ENCODE results near the gene ARFGAP1.

GRCh38 chr20:63309261-63310071 is 36.9 kb downstream of the ARFGAP1 start:
- TF ChIP-seq L3MBTL2 (conservative IDR thresholded peaks at IDR 0.05) (no peak), HDGF (IDR thresholded peaks at IDR 0.05; ENCODE audit: borderline replicate concordance) (no peak), NFRKB (IDR thresholded peaks at IDR 0.05) (no peak), FOXK2 (IDR thresholded peaks at IDR 0.05) (no peak), PKNOX1 (IDR thresholded peaks at IDR 0.05) (no peak)
